ENCODE results near the gene MRPL55. TPM values are rescaled to one million over a fixed set of nuclear protein-coding genes. Genes with fewer than 3 reads are reported as not detected.
A peak's percentile ranks its signal among the peaks of the same experiment; 100 is the strongest.

MRPL55 gene
- total RNA-seq, 3 donors from 2014 or later (not counting 1 experiment from before 2014, with no cell fraction given), result 50.0 to 70.6 (median 64.1) TPM

GRCh38 chr1:228073857-228074545 lies 35.1 kb downstream of the MRPL55 start:
- no peak overlapping the region for H3K27ac Mint-ChIP-seq

GRCh38 chr1:228073061-228073856 lies 35.8 kb downstream of the MRPL55 start:
- H3K4me3 Mint-ChIP-seq, result no peak overlapping the region
- H3K4me1 ChIP-seq (ENCODE audit: control insufficient read depth, insufficient read depth, low read length), result no peaks in the 10 kb centered on the region
- 74% methylated on average over 23 of the region's 23 CpGs for WGBS (ENCODE audit: insufficient coverage)
- H3K27me3 Mint-ChIP-seq (ENCODE audit: low read depth in 2 of 2), result no peaks in the 10 kb centered on the region
- H3K9me3 ChIP-seq (ENCODE audit: control insufficient read depth, insufficient read depth, low read length), result no peaks in the 10 kb centered on the region
- H3K27ac ChIP-seq (ENCODE audit: low read length), result no peak overlapping the region
- H3K9me3 Mint-ChIP-seq, result no peaks in the 10 kb centered on the region
- H3K4me3 ChIP-seq (ENCODE audit: low read length), result no peak overlapping the region
- intact Hi-C loops (cut with micrococcal nuclease), result no loop called here
- no peak for TF ChIP-seq CTCF (IDR thresholded peaks at IDR 0.05)
- no peak overlapping the region for H3K27ac Mint-ChIP-seq
- no peaks in the 10 kb centered on the region for H3K36me3 Mint-ChIP-seq
- ATAC-seq (no peak), DNase-seq (no peak)
- no peaks in the 10 kb centered on the region for H3K27me3 ChIP-seq (ENCODE audit: control insufficient read depth, insufficient read depth, low read length)
- H3K36me3 ChIP-seq (ENCODE audit: control insufficient read depth, insufficient read depth, low read length), result no peaks in the 10 kb centered on the region
- peaks cover 0 to 4% of the 10 kb centered on the region in 2 donors for H3K4me1 Mint-ChIP-seq

More at GRCh38 chr1:228073857-228074545, 35.1 kb downstream of the MRPL55 start:
- 65% methylated on average over 16 of the region's 16 CpGs for WGBS (ENCODE audit: insufficient coverage)
- Histone ChIP-seq H3K4me3 (ENCODE audit: low read length) (no peak overlapping the region), H3K4me1 (ENCODE audit: control insufficient read depth, insufficient read depth, low read length) (no peaks in the 10 kb centered on the region), H3K27me3 (ENCODE audit: control insufficient read depth, insufficient read depth, low read length) (no peaks in the 10 kb centered on the region), H3K36me3 (ENCODE audit: control insufficient read depth, insufficient read depth, low read length) (no peaks in the 10 kb centered on the region), H3K9me3 (ENCODE audit: control insufficient read depth, insufficient read depth, low read length) (no peaks in the 10 kb centered on the region), H3K27ac (ENCODE audit: low read length) (no peak overlapping the region)
- no peaks in the 10 kb centered on the region for H3K36me3 Mint-ChIP-seq
- H3K4me3 Mint-ChIP-seq, result no peak overlapping the region
- intact Hi-C loops (cut with micrococcal nuclease), result no loop called here
- ATAC-seq (peak in 1 of 3 donors; percentile 25), DNase-seq (no peak)
- peaks cover 0 to 8% of the 10 kb centered on the region in 2 donors for H3K4me1 Mint-ChIP-seq
- H3K27me3 Mint-ChIP-seq (ENCODE audit: low read depth in 2 of 2), result no peaks in the 10 kb centered on the region
- no peaks in the 10 kb centered on the region for H3K9me3 Mint-ChIP-seq
- no peak for TF ChIP-seq CTCF (IDR thresholded peaks at IDR 0.05)

- Mint-ChIP-seq H3K4me3 (no peak overlapping the region), H3K4me1 (peaks cover 0 to 4% of the 10 kb centered on the region in 2 donors), H3K27me3 (ENCODE audit: low read depth in 2 of 2) (peaks cover 0 to 3% of the 10 kb centered on the region in 2 donors), H3K9me3 (no peaks in the 10 kb centered on the region), H3K36me3 (no peaks in the 10 kb centered on the region), H3K27ac (no peak overlapping the region)
- DNase-seq (no peak), ATAC-seq (no peak)
- Histone ChIP-seq H3K4me1 (ENCODE audit: control insufficient read depth, insufficient read depth, low read length) (no peaks in the 10 kb centered on the region), H3K27ac (ENCODE audit: low read length) (no peak overlapping the region), H3K9me3 (ENCODE audit: control insufficient read depth, insufficient read depth, low read length) (no peaks in the 10 kb centered on the region), H3K4me3 (ENCODE audit: low read length) (no peak overlapping the region), H3K27me3 (ENCODE audit: control insufficient read depth, insufficient read depth, low read length) (no peaks in the 10 kb centered on the region), H3K36me3 (ENCODE audit: control insufficient read depth, insufficient read depth, low read length) (no peaks in the 10 kb centered on the region)
- 64% methylated on average over 5 of the region's 5 CpGs for WGBS (ENCODE audit: insufficient coverage)
- intact Hi-C loops (cut with micrococcal nuclease), result no loop called here
- no peak for TF ChIP-seq CTCF (IDR thresholded peaks at IDR 0.05)
Measured at GRCh38 chr1:228072658-228073043, 36.4 kb downstream of the MRPL55 start.

All from natural killer cell (primary cell).